HG02588 (cell line): ENCODE results near the gene OR5M11.
"Not testable (repeated sequence)": the region's sequence is repeated elsewhere in the genome, so short reads cannot be mapped to it uniquely, and the experiment has no call there.

Experiments
- ATAC-seq: cut with Tn5 transposase; IDR thresholded peaks from one replicate; pipeline ENCODE4 v1.9.1; 2021; ENCODE audit warnings: mild to moderate bottlenecking, moderate library complexity; ENCODE audit not compliant: unreplicated experiment

Gene OR5M11

GRCh38 chr11:56543157-56543556, at the start of gene OR5M11:
OR5M11 (minus strand) TSS chr11:56543257; CDS start chr11:56543257, 0 bp downstream.
- ATAC-seq, result no peak

- not testable (repeated sequence) for ATAC-seq
Observed at GRCh38 chr11:56592088-56592717, 49.1 kb upstream of the OR5M11 start.

GRCh38 chr11:56577621-56578020, 34.6 kb upstream of the OR5M11 start, which contains the start of gene OR5M10:
OR5M10 (minus strand) TSS chr11:56577721; CDS start chr11:56577721, 0 bp downstream.
- no peak for ATAC-seq

- ATAC-seq, result no peak
Observed at GRCh38 chr11:56558574-56558973, 15.5 kb upstream of the OR5M11 start.

- ATAC-seq, result not testable (repeated sequence)
Observed at GRCh38 chr11:56554691-56555090, 11.6 kb upstream of the OR5M11 start.

GRCh38 chr11:56545531-56545930, 2.5 kb upstream of the OR5M11 start:
- no peak for ATAC-seq

- ATAC-seq, result no peak
Observed at GRCh38 chr11:56543739-56544138, 682 bp upstream of the OR5M11 start.

GRCh38 chr11:56533054-56533740, 9.9 kb downstream of the OR5M11 start:
- no peak for ATAC-seq

- ATAC-seq, result no peak
Observed at GRCh38 chr11:56531856-56532255, 11.2 kb downstream of the OR5M11 start.

GRCh38 chr11:56522008-56522407, 21.0 kb downstream of the OR5M11 start:
- no peak for ATAC-seq

- ATAC-seq, result no peak
Observed at GRCh38 chr11:56513280-56513679, 29.8 kb downstream of the OR5M11 start.

GRCh38 chr11:56509439-56509838, 33.6 kb downstream of the OR5M11 start:
- ATAC-seq, result no peak

- no peak for ATAC-seq
Observed at GRCh38 chr11:56497010-56497409, 46.0 kb downstream of the OR5M11 start.

GRCh38 chr11:56495117-56495516, 47.9 kb downstream of the OR5M11 start:
- ATAC-seq, result no peak
